ENCODE measurements around the gene VPS26C. TPM values are rescaled to one million over a fixed set of nuclear protein-coding genes. Genes with fewer than 3 reads are reported as not detected.

Gene VPS26C
- total and polyA plus RNA-seq, 10 donors = 17.0 to 76.9 (median 50.6) TPM

GRCh38 chr21:37273911-37274690 is 7.0 kb upstream of the VPS26C start:
- H3K36me3 ChIP-seq = no peaks in the 10 kb centered on the region
- TF ChIP-seq POLR2AphosphoS5 (IDR thresholded peaks at IDR 0.05) (no peak), POLR2A (IDR thresholded peaks at IDR 0.05) (no peak), CTCF (IDR thresholded peaks at IDR 0.05 in 8 of 11, conservative IDR thresholded peaks at IDR 0.05 in 3 of 11) (no peak)
- H3K4me1 ChIP-seq = peaks cover 0 to 2% (median 0%) of the 10 kb centered on the region in 6 donors
- no peaks in the 10 kb centered on the region for H3K27me3 ChIP-seq (replicated peaks in 1 of 7)
- WGBS, 5 donors = 56 to 69% (median 63%) methylated on average over 9 of the region's 9 CpGs
- no peak for DNase-seq
- H3K4me3 ChIP-seq = no peak overlapping the region
- no peaks in the 10 kb centered on the region for H3K9me3 ChIP-seq
- no peak overlapping the region for H3K27ac ChIP-seq
- intact Hi-C loops (cut with DNase I; ENCODE audit: low total_unique reads) = no loop called here

GRCh38 chr21:37273440-37273839 is 6.3 kb upstream of the VPS26C start:
- intact Hi-C loops (cut with DNase I; ENCODE audit: low total_unique reads) = no loop called here
- H3K27me3 ChIP-seq (replicated peaks in 1 of 7) = no peaks in the 10 kb centered on the region
- no peaks in the 10 kb centered on the region for H3K9me3 ChIP-seq
- no peaks in the 10 kb centered on the region for H3K36me3 ChIP-seq
- 53 to 67% (median 62%) methylated on average over 1 of the region's 1 CpG for WGBS, 5 donors
- no peak overlapping the region for H3K4me3 ChIP-seq
- no peak overlapping the region for H3K27ac ChIP-seq
- DNase-seq = no peak
- peaks cover under 1 to 9% (median 4%) of the 10 kb centered on the region in 6 donors for H3K4me1 ChIP-seq
- TF ChIP-seq CTCF (IDR thresholded peaks at IDR 0.05 in 8 of 11, conservative IDR thresholded peaks at IDR 0.05 in 3 of 11) (no peak), POLR2A (IDR thresholded peaks at IDR 0.05) (no peak), POLR2AphosphoS5 (IDR thresholded peaks at IDR 0.05) (no peak)

GRCh38 chr21:37272897-37273296 is 5.8 kb upstream of the VPS26C start:
- H3K4me3 ChIP-seq = no peak overlapping the region
- no peaks in the 10 kb centered on the region for H3K36me3 ChIP-seq
- no peak overlapping the region for H3K27ac ChIP-seq
- WGBS, 5 donors = 91 to 99% (median 95%) methylated on average over 6 of the region's 6 CpGs
- no peaks in the 10 kb centered on the region for H3K27me3 ChIP-seq (replicated peaks in 1 of 7)
- H3K9me3 ChIP-seq = no peaks in the 10 kb centered on the region
- TF ChIP-seq CTCF (IDR thresholded peaks at IDR 0.05 in 8 of 11, conservative IDR thresholded peaks at IDR 0.05 in 3 of 11) = no peak
- TF ChIP-seq POLR2AphosphoS5 (IDR thresholded peaks at IDR 0.05) = no peak
- no peak for TF ChIP-seq POLR2A (IDR thresholded peaks at IDR 0.05)
- intact Hi-C loops (cut with DNase I; ENCODE audit: low total_unique reads) = no loop called here
- H3K4me1 ChIP-seq = peaks cover 4 to 14% (median 8%) of the 10 kb centered on the region in 6 donors
- no peak for DNase-seq

- no peaks in the 10 kb centered on the region for H3K36me3 ChIP-seq
- no peaks in the 10 kb centered on the region for H3K9me3 ChIP-seq
- H3K4me3 ChIP-seq = no peak overlapping the region
- H3K27ac ChIP-seq = no peak overlapping the region
- intact Hi-C loops (cut with DNase I; ENCODE audit: low total_unique reads) = no loop called here
- H3K27me3 ChIP-seq (replicated peaks in 1 of 7) = no peaks in the 10 kb centered on the region
- DNase-seq = no peak
- TF ChIP-seq CTCF (IDR thresholded peaks at IDR 0.05 in 8 of 11, conservative IDR thresholded peaks at IDR 0.05 in 3 of 11) = no peak
- TF ChIP-seq POLR2A (IDR thresholded peaks at IDR 0.05) = no peak
- no peak for TF ChIP-seq POLR2AphosphoS5 (IDR thresholded peaks at IDR 0.05)
- peaks cover 9 to 23% (median 17%) of the 10 kb centered on the region in 6 donors for H3K4me1 ChIP-seq
- 83 to 95% (median 93%) methylated on average over 8 of the region's 8 CpGs for WGBS, 5 donors
These were observed 3.6 kb upstream of the VPS26C start for GRCh38 chr21:37270576-37271365.
